ENCODE measurements around the gene VRTN. TPM values are rescaled to one million over a fixed set of nuclear protein-coding genes. Genes with fewer than 3 reads are reported as not detected.
A peak's percentile ranks its signal among the peaks of the same experiment; 100 is the strongest.
"Not testable (repeated sequence)": the region's sequence is repeated elsewhere in the genome, so short reads cannot be mapped to it uniquely, and the experiment has no call there.

VRTN gene
- total RNA-seq, 8 experiments from 2014 or later: 0.05 to 0.43 (median 0.24) TPM; not detected in 2

- no peak overlapping the region for H3K27ac ChIP-seq
- no peak for ATAC-seq (replicated peaks in 6 of 8)
- 90 to 100% (median 100%) methylated on average over 1 to 8 of the region's 19 CpGs; no CpG with 5 or more reads in 5 of the 10 experiments for WGBS, 10 experiments
- no peaks in the 10 kb centered on the region for H3K4me1 ChIP-seq (replicated peaks in 1 of 2)
- H3K4me3 ChIP-seq: no peak overlapping the region
- in situ Hi-C loops (cut with MboI; ENCODE audit: low pct_unique_long_range_greater_than_20kb in 2 of 9, low sequenced_read_pairs in 9 of 9, unreplicated experiment in 9 of 9): loop anchor here in 8 of 9 experiments (25.0 kb wide), 2 partner anchors 105 to 130 kb away; partner anchors contain the start of genes ISCA2 (in 7 of the 8) and NPC2 (in 7 of the 8)
These were observed 9.3 kb downstream of the VRTN start for GRCh38 chr14:74357585-74357984.

GRCh38 chr14:74358176-74358829 is 10.0 kb downstream of the VRTN start:
- no peak for ATAC-seq (replicated peaks in 6 of 8)
- no peak overlapping the region for H3K27ac ChIP-seq
- no peaks in the 10 kb centered on the region for H3K4me1 ChIP-seq (replicated peaks in 1 of 2)
- no CpG with 5 or more reads among the region's 17 CpGs for WGBS, 10 experiments
- in situ Hi-C loops (cut with MboI; ENCODE audit: low pct_unique_long_range_greater_than_20kb in 2 of 9, low sequenced_read_pairs in 9 of 9, unreplicated experiment in 9 of 9): loop anchor here in 8 of 9 experiments (25.0 kb wide), 2 partner anchors 104 to 129 kb away; partner anchors contain the start of genes ISCA2 (in 7 of the 8) and NPC2 (in 7 of the 8)
- H3K4me3 ChIP-seq: no peak overlapping the region

- ATAC-seq (replicated peaks in 6 of 8): no peak
- in situ Hi-C loops (cut with MboI; ENCODE audit: low pct_unique_long_range_greater_than_20kb in 2 of 9, low sequenced_read_pairs in 9 of 9, unreplicated experiment in 9 of 9): loop anchor here (10.0 to 25.0 kb wide), 3 partner anchors 102 to 127 kb away; partner anchors contain the start of genes ISCA2 (in 7 of the 9) and NPC2 (in 7 of the 9)
These were observed 11.9 kb downstream of the VRTN start for GRCh38 chr14:74360163-74360562.

GRCh38 chr14:74362361-74362915 is 14.2 kb downstream of the VRTN start:
- in situ Hi-C loops (cut with MboI; ENCODE audit: low pct_unique_long_range_greater_than_20kb in 2 of 9, low sequenced_read_pairs in 9 of 9, unreplicated experiment in 9 of 9): loop anchor here (10.0 to 25.0 kb wide), 3 partner anchors 100 to 125 kb away; partner anchors contain the start of genes ISCA2 (in 7 of the 9) and NPC2 (in 7 of the 9)
- WGBS, 10 experiments: 0 to 71% (median 34%) methylated on average over 2 to 7 of the region's 12 CpGs; no CpG with 5 or more reads in 5 of the 10 experiments
- H3K4me1 ChIP-seq (replicated peaks in 1 of 2): peaks cover 0 to 5% of the 10 kb centered on the region in 2 donors
- peak; percentile 74 to 94 (median 86) for ATAC-seq (replicated peaks in 6 of 8)
- no peak overlapping the region for H3K27ac ChIP-seq
- H3K4me3 ChIP-seq: no peak overlapping the region

More at GRCh38 chr14:74360163-74360562, 11.9 kb downstream of the VRTN start:
- Histone ChIP-seq H3K4me3 (no peak overlapping the region), H3K4me1 (replicated peaks in 1 of 2) (peaks cover 0 to 5% of the 10 kb centered on the region in 2 donors), H3K27ac (no peak overlapping the region)
- WGBS, 10 experiments: 20 to 75% (median 44%) methylated on average over 1 to 2 of the region's 3 CpGs; no CpG with 5 or more reads in 6 of the 10 experiments

GRCh38 chr14:74364271-74364880 is 16.1 kb downstream of the VRTN start:
- H3K27ac ChIP-seq: no peak overlapping the region
- in situ Hi-C loops (cut with MboI; ENCODE audit: low pct_unique_long_range_greater_than_20kb in 2 of 9, low sequenced_read_pairs in 9 of 9, unreplicated experiment in 9 of 9): loop anchor here (10.0 to 25.0 kb wide), 3 partner anchors 98 to 123 kb away; partner anchors contain the start of genes ISCA2 (in 7 of the 9) and NPC2 (in 7 of the 9)
- ATAC-seq (replicated peaks in 6 of 8): peak in 3 of 8 experiments; percentile 33 to 55 (median 54)
- WGBS, 10 experiments: 0 to 100% (median 59%) methylated on average over 1 to 5 of the region's 7 CpGs; no CpG with 5 or more reads in 3 of the 10 experiments
- no peak overlapping the region for H3K4me3 ChIP-seq
- H3K4me1 ChIP-seq (replicated peaks in 1 of 2): peaks cover 0 to 5% of the 10 kb centered on the region in 2 donors

GRCh38 chr14:74368026-74368425 is 19.8 kb downstream of the VRTN start:
- H3K27ac ChIP-seq: no peak overlapping the region
- ATAC-seq (replicated peaks in 6 of 8): no peak
- no peak overlapping the region for H3K4me3 ChIP-seq
- peaks cover 0 to 5% of the 10 kb centered on the region in 2 donors for H3K4me1 ChIP-seq (replicated peaks in 1 of 2)
- in situ Hi-C loops (cut with MboI; ENCODE audit: low pct_unique_long_range_greater_than_20kb in 2 of 9, low sequenced_read_pairs in 9 of 9, unreplicated experiment in 9 of 9): loop anchor here (10.0 to 25.0 kb wide), 3 partner anchors 94 to 119 kb away; partner anchors contain the start of genes ISCA2 (in 7 of the 9) and NPC2 (in 7 of the 9)
- 88 to 100% (median 100%) methylated on average over 1 to 5 of the region's 6 CpGs; no CpG with 5 or more reads in 2 of the 10 experiments for WGBS, 10 experiments

GRCh38 chr14:74368441-74368840 is 20.2 kb downstream of the VRTN start:
- in situ Hi-C loops (cut with MboI; ENCODE audit: low pct_unique_long_range_greater_than_20kb in 2 of 9, low sequenced_read_pairs in 9 of 9, unreplicated experiment in 9 of 9): loop anchor here (10.0 to 25.0 kb wide), 3 partner anchors 94 to 119 kb away; partner anchors contain the start of genes ISCA2 (in 7 of the 9) and NPC2 (in 7 of the 9)
- 35 to 86% (median 81%) methylated on average over 1 to 7 of the region's 8 CpGs; no CpG with 5 or more reads in 3 of the 10 experiments for WGBS, 10 experiments

GRCh38 chr14:74377976-74378690 is 29.9 kb downstream of the VRTN start:
- in situ Hi-C loops (cut with MboI; ENCODE audit: low pct_unique_long_range_greater_than_20kb in 2 of 9, low sequenced_read_pairs in 9 of 9, unreplicated experiment in 9 of 9): no loop called here
- H3K4me3 ChIP-seq: no peak overlapping the region
- WGBS, 10 experiments: 92 to 100% (median 98%) methylated on average over 2 to 10 of the region's 38 CpGs; no CpG with 5 or more reads in 5 of the 10 experiments
- H3K27ac ChIP-seq: no peak overlapping the region
- no peaks in the 10 kb centered on the region for H3K4me1 ChIP-seq (replicated peaks in 1 of 2)
- ATAC-seq (replicated peaks in 6 of 8): no peak

More at GRCh38 chr14:74368441-74368840, 20.2 kb downstream of the VRTN start:
- Histone ChIP-seq H3K4me3 (no peak overlapping the region), H3K4me1 (replicated peaks in 1 of 2) (peaks cover 0 to 5% of the 10 kb centered on the region in 2 donors), H3K27ac (no peak overlapping the region)
- ATAC-seq (replicated peaks in 6 of 8): no peak

GRCh38 chr14:74380172-74380571 is 31.9 kb downstream of the VRTN start:
- no peaks in the 10 kb centered on the region for H3K4me1 ChIP-seq (replicated peaks in 1 of 2)
- peak in 1 of 8 experiments; percentile 40 for ATAC-seq (replicated peaks in 6 of 8)
- H3K4me3 ChIP-seq: no peak overlapping the region
- in situ Hi-C loops (cut with MboI; ENCODE audit: low pct_unique_long_range_greater_than_20kb in 2 of 9, low sequenced_read_pairs in 9 of 9, unreplicated experiment in 9 of 9): no loop called here
- WGBS, 10 experiments: 35 to 97% (median 84%) methylated on average over 3 to 9 of the region's 9 CpGs; no CpG with 5 or more reads in 2 of the 10 experiments
- H3K27ac ChIP-seq: no peak overlapping the region

GRCh38 chr14:74380845-74381244 is 32.6 kb downstream of the VRTN start:
- 40 to 100% (median 90%) methylated on average over 1 to 9 of the region's 13 CpGs; no CpG with 5 or more reads in 4 of the 10 experiments for WGBS, 10 experiments
- no peaks in the 10 kb centered on the region for H3K4me1 ChIP-seq (replicated peaks in 1 of 2)
- H3K27ac ChIP-seq: no peak overlapping the region
- in situ Hi-C loops (cut with MboI; ENCODE audit: low pct_unique_long_range_greater_than_20kb in 2 of 9, low sequenced_read_pairs in 9 of 9, unreplicated experiment in 9 of 9): no loop called here
- no peak for ATAC-seq (replicated peaks in 6 of 8)
- H3K4me3 ChIP-seq: no peak overlapping the region

- ATAC-seq (replicated peaks in 6 of 8); H3K4me3 ChIP-seq; H3K27ac ChIP-seq; H3K4me1 ChIP-seq (replicated peaks in 1 of 2); in situ Hi-C loops (cut with MboI; ENCODE audit: low pct_unique_long_range_greater_than_20kb in 2 of 9, low sequenced_read_pairs in 9 of 9, unreplicated experiment in 9 of 9): not testable (repeated sequence)
- WGBS, 10 experiments: 47 to 100% (median 68%) methylated on average over 1 to 9 of the region's 10 CpGs; no CpG with 5 or more reads in 1 of the 10 experiments
These were observed 33.3 kb downstream of the VRTN start for GRCh38 chr14:74381571-74381970.

GRCh38 chr14:74382231-74382630 is 34.0 kb downstream of the VRTN start:
- Histone ChIP-seq H3K4me3 (no peak overlapping the region), H3K27ac (no peak overlapping the region), H3K4me1 (replicated peaks in 1 of 2) (no peaks in the 10 kb centered on the region)
- no peak for ATAC-seq (replicated peaks in 6 of 8)
- 52 to 82% (median 63%) methylated on average over 1 to 3 of the region's 4 CpGs; no CpG with 5 or more reads in 6 of the 10 experiments for WGBS, 10 experiments
- in situ Hi-C loops (cut with MboI; ENCODE audit: low pct_unique_long_range_greater_than_20kb in 2 of 9, low sequenced_read_pairs in 9 of 9, unreplicated experiment in 9 of 9): no loop called here
